ENCODE data around the gene OLIG3.

Gene OLIG3

GRCh38 chr6:137494281-137494987, at the start of gene OLIG3:
OLIG3 (minus strand) TSS chr6:137494394; CDS start chr6:137494170, 224 bp downstream.
- peak; percentile 53 for DNase-seq

DNA sequence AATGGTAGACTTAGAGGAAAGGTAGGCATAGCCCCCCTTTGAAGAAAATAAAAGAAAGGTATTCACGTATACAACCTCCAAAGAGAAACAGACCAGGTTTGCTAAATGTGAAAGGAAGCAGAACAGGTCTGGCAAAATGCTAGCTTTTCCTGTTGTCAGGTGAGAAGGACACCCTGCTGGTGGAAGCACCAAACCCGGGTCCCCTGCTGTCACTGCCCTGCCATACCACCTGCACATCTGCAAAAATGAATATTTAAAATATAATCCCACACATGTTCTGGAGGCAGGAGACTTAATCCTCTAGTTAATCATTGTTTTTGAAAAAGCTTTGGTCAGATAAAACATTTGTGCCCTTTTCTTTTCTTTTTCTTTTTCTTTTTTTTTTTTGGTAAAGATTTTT, 48.9 kb upstream of the OLIG3 start:
- no peak for DNase-seq

- DNase-seq = no peak
Observed at GRCh38 chr6:137542713-137543112, 48.5 kb upstream of the OLIG3 start.

GRCh38 chr6:137541534-137542063, 47.4 kb upstream of the OLIG3 start:
- no peak for DNase-seq

GRCh38 chr6:137536104-137536773, 42.0 kb upstream of the OLIG3 start:
- DNase-seq = peak; percentile 33

- no peak for DNase-seq
Observed at GRCh38 chr6:137531376-137532092, 37.3 kb upstream of the OLIG3 start.

GRCh38 chr6:137530404-137530803, 36.2 kb upstream of the OLIG3 start:
- no peak for DNase-seq

DNA sequence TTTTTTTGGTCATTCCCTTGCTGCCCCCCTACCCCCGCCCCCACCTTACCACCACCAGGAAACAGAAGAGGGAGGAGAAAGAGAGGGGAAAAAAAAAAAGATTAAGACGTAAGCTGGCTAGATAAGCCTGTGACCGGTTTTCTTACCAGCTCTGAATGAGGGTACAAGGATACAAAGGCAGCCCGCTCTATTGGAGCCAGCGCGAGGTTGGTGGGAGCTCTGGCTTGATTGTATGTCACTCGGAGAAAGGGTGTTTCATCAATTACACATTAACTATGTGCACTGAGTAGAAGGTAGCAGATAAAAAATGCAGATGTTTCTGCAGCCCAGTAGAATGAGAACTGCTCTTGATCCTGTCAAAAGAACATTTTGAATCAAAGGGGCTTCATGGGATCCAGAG, 28.6 kb upstream of the OLIG3 start:
- DNase-seq = no peak

- DNase-seq = no peak
Observed at GRCh38 chr6:137522198-137522798, 28.1 kb upstream of the OLIG3 start.

DNA sequence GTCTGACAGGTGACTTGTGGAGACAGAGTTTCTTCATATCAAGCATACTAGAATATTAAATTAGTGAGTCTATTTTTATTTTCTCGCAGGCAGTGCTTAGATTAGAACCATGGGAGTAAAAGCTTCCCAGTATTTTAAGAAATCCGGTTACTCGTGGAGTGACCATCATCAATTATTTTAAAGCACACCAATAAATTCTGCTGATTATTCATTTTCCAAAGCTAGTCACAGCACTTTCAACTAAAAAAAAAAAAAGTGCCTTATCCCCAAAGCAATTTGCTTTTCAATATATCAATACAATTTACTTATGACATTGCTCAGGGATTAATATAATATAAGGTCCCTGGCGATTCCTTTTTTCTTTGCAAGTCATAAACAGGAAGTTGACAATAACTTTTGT, 26.3 kb upstream of the OLIG3 start:
- no peak for DNase-seq

- no peak for DNase-seq
Observed at GRCh38 chr6:137519629-137520176, 25.5 kb upstream of the OLIG3 start.

DNA sequence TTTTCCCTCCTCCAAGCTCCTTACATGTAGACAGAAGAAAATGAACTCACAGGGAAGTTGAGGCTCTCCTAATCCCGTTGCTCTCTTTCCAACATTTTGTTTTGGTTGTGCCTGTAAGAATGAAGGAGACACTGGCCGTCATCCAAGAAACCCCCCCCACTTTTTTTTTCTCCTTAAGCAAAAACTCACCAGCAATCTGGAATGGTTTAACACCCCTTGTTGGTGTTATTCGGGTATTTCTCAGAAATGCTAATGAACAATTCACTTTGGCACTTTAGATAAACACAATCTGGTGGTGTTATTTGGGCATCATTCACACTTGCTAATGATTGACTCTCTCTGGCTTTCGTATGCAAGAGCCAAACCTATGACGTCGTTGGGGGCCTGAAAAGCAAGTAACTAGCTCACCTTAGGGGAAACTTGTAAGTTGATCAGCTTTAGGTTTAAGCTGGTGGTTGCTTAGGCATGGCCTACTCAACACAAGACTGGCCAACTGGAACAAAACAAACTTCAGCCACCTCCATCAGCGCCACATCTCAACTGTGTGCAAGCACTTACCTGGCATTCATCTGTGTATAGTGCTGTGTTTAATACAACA, 24.3 kb upstream of the OLIG3 start:
- DNase-seq = no peak

- no peak for DNase-seq
Observed at GRCh38 chr6:137514418-137514817, 20.2 kb upstream of the OLIG3 start.

- DNase-seq = no peak
Observed at GRCh38 chr6:137512757-137513605, 18.8 kb upstream of the OLIG3 start.

GRCh38 chr6:137510923-137511322, 16.7 kb upstream of the OLIG3 start:
- DNase-seq = no peak

GRCh38 chr6:137498481-137499190, 4.4 kb upstream of the OLIG3 start:
- no peak for DNase-seq

DNA sequence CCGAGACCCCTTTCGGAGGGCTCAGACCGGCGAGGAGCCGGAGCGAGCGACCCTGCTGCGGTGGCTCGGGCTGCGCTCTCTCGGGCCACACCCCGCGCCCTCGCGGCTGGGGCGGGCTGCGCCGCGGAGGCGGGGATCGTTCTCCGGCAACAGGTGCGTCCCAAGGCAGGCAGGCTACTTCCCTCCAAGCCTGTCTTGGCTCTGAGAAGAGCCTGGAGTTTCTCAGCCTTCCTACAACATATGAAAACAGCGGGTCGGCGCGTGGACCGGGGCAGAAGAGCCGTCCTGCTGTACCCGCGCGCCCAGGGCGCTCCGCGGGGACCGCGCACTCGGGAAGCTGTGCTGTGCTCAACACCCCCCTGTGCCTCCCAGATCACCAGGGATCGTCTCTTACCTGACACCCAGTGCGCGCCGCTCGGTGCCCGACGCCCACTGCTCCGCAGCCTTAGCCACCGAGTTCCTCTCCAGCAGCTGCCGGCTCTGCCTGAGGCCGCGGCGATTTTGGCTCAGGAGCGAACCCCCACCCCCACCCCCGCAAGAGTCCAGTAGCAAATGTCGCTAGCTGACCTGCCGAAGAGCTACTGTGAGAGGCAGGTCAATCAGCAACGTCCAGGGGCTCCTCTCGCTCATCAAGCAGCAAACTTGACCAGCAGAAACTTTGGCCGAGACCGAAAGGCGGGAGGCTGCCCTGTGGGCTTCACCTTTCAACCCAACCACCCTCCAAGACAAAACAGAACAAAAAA, 3.7 kb upstream of the OLIG3 start:
- DNase-seq = peak; percentile 24

DNA sequence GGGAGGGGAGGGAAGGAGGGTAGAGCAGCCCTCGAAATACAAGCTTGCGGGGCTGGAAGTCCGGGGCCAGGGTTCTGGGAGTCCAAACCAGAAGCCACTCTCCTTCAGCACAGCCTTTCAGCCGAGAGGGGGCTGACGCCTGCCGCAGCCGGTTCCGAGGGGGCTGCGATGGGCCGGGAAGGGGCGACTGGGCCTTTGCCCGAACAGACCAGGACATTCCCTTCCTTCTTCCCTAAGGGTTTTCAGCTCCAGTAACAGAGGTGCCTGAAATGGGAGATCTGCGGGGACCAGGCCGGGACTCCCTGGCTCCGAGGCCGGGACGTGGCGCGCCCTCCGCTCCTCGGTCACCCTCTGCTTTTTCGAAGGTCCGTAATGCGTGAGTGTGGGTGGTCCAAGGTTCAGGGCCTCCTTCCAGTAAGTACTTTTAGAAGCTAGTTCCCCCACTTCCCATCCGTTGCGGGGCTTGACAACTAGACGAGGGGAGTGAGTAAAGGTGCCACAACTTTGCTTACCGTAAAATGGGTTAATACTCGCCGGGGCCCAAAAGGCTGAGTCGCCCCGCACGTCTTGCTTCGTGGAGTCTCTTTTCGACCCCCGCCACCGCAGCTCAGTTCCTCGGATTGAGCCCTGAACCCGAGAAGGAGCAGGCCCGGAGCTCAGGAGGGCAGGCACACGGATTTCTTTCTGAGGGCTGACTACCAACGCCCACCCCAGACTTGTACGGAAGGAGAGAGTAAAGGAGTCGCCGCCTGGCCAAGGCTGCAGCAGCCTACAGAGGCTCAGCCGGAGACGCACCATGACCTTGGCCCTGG, 2.9 kb upstream of the OLIG3 start:
- DNase-seq = peak; percentile 10

DNA sequence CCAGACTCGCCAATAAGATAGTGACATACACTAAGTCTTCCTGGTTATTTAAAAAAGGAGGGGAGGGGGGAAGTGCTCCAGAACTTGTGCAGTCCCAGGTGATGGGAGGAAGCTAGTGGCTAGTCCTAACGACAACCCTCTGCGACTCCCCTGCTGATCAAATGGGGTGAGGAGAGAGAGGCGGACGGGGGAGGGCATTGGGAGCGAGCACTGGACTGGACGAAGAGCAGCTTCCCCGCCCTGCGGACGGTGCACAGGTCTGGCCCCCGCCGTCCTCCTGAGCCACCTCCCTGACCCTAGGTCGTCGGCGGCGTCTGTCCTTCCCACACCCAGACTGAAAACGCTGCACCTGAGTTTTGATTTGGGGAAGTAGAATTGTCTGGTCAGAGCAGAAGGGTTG, 2.2 kb upstream of the OLIG3 start:
- no peak for DNase-seq
